ENCODE data around the gene CCDC167.

DNA sequence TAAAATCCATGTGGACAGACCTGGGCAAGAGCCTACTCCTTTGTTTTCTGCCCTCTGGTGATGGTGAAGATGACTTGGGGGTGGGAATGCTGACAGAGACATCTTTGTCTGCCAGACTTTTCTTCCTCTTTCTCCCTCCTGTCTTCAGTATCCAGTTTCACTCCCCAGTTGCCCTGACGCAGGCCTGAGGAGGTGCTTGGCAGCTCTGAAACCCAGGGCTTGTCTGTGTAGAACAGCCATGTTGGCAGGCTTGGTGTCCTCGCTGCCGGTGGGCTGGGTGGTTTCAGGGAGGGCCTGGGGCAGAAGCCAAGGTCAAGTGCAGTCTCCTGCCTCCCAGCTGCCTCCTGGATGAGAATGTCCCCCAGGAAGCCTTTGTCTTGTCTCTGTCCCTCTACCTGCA lies 22.5 kb downstream of the CCDC167 start:
- TF ChIP-seq, protein P1, sequence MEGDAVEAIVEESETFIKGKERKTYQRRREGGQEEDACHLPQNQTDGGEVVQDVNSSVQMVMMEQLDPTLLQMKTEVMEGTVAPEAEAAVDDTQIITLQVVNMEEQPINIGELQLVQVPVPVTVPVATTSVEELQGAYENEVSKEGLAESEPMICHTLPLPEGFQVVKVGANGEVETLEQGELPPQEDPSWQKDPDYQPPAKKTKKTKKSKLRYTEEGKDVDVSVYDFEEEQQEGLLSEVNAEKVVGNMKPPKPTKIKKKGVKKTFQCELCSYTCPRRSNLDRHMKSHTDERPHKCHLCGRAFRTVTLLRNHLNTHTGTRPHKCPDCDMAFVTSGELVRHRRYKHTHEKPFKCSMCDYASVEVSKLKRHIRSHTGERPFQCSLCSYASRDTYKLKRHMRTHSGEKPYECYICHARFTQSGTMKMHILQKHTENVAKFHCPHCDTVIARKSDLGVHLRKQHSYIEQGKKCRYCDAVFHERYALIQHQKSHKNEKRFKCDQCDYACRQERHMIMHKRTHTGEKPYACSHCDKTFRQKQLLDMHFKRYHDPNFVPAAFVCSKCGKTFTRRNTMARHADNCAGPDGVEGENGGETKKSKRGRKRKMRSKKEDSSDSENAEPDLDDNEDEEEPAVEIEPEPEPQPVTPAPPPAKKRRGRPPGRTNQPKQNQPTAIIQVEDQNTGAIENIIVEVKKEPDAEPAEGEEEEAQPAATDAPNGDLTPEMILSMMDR (IDR thresholded peaks at IDR 0.05) = no peak
- no peak for TF ChIP-seq EZH2 (IDR thresholded peaks at IDR 0.05; ENCODE audit: borderline replicate concordance, insufficient read depth, low read depth, low read length, poor library complexity, severe bottlenecking)

Data from B cell (primary cell).